Measurements from ENCODE around the gene MBD5.

GRCh38 chr2:148554459-148555247, 533.8 kb downstream of the MBD5 start:
- TF ChIP-seq CTCF (IDR thresholded peaks at IDR 0.05), result no peak
- no peak for TF ChIP-seq POLR2A (IDR thresholded peaks at IDR 0.05)
- TF ChIP-seq POLR2AphosphoS5 (IDR thresholded peaks at IDR 0.05), result no peak

Measured in prostate gland (tissue), 2 donors.